WTC11 (cell line): ENCODE measurements around the gene NDST3. TPM values are rescaled to one million over a fixed set of nuclear protein-coding genes. Genes with fewer than 3 reads are reported as not detected.
A peak's percentile ranks its signal among the peaks of the same experiment; 100 is the strongest.

Source experiments
- ATAC-seq: fragments of 200-7000 bp; cut with Tn5 transposase; 2 replicates; pipeline ENCODE4 v1.10.0; 2021; ENCODE audit warnings: mild to moderate bottlenecking, moderate library complexity
- CTCF ChIA-PET: fragments of 300-600 bp; sonication (Branson Sonifier 250); formaldehyde crosslinking; loops from one replicate; lab custom pipeline; 2021; ENCODE audit warnings: antibody characterized with exemption; lab: Charles Lee
- POLR2A ChIA-PET: fragments of 350-600 bp; sonication (Branson Sonifier 250); formaldehyde crosslinking; loops from one replicate; lab custom pipeline; 2021; ENCODE audit warnings: antibody characterized with exemption; lab: Charles Lee
- DNase-seq: peaks from one replicate; pipeline ENCODE4 v3.0.0; 2021; ENCODE audit warnings: low spot score
- H3K27ac Mint-ChIP-seq: 2 replicates; pipeline ENCODE4 v1.8.0; 2021; ENCODE audit warnings: mixed read lengths
- H3K27me3 Mint-ChIP-seq: 2 replicates; pipeline ENCODE4 v1.8.0; 2021; ENCODE audit warnings: low read depth, mild to moderate bottlenecking, moderate library complexity, mixed read lengths
- H3K36me3 Mint-ChIP-seq: 2 replicates; pipeline ENCODE4 v1.8.0; 2021; ENCODE audit warnings: mixed read lengths
- H3K4me1 Mint-ChIP-seq: 2 replicates; pipeline ENCODE4 v1.8.0; 2022; ENCODE audit warnings: mixed read lengths
- H3K4me3 Mint-ChIP-seq: 2 replicates; pipeline ENCODE4 v1.8.0; 2021; ENCODE audit warnings: mild to moderate bottlenecking, moderate library complexity, mixed read lengths
- H3K9me3 Mint-ChIP-seq: 2 replicates; pipeline ENCODE4 v1.8.0; 2021; ENCODE audit warnings: mixed read lengths
- ATF6 ChIP-seq: sonication (generic); formaldehyde crosslinking; IDR thresholded peaks from 2 replicates; pipeline ENCODE4 v1.8.1; 2023; ENCODE audit warnings: mild to moderate bottlenecking, missing genetic modification reagents
- CREM ChIP-seq: sonication (generic); formaldehyde crosslinking; IDR thresholded peaks from 2 replicates; pipeline ENCODE4 v1.8.1; 2022; ENCODE audit warnings: mild to moderate bottlenecking, missing genetic modification reagents, moderate library complexity
- HMGA2 ChIP-seq: fragments of 250-450 bp; sonication (Bioruptor Pico); IDR thresholded peaks from 2 replicates; pipeline ENCODE4 v1.4.0; 2021; ENCODE audit warnings: mild to moderate bottlenecking, moderate library complexity
- KAT7 ChIP-seq: sonication (generic); formaldehyde crosslinking; IDR thresholded peaks from 2 replicates; pipeline ENCODE4 v1.8.1; 2023; ENCODE audit warnings: missing genetic modification reagents, mild to moderate bottlenecking, borderline replicate concordance
- PREB ChIP-seq: sonication (generic); formaldehyde crosslinking; IDR thresholded peaks from 2 replicates; pipeline ENCODE4 v1.8.1; 2022; ENCODE audit warnings: mild to moderate bottlenecking, missing genetic modification reagents, moderate library complexity, borderline replicate concordance
- PRRX2 ChIP-seq: fragments of 250-450 bp; sonication (Bioruptor Pico); IDR thresholded peaks from 2 replicates; pipeline ENCODE4 v1.8.0; 2021; ENCODE audit warnings: mild to moderate bottlenecking
- SMAD4 ChIP-seq: sonication (generic); formaldehyde crosslinking; IDR thresholded peaks from 2 replicates; pipeline ENCODE4 v1.8.0; 2022; ENCODE audit warnings: mild to moderate bottlenecking, missing genetic modification reagents
- SOX15 ChIP-seq: fragments of 250-450 bp; sonication (Bioruptor Pico); IDR thresholded peaks from 2 replicates; pipeline ENCODE4 v1.9.0; 2021; ENCODE audit warnings: mild to moderate bottlenecking
- TEAD4 ChIP-seq: sonication (generic); formaldehyde crosslinking; IDR thresholded peaks from 2 replicates; pipeline ENCODE4 v1.8.0; 2022; ENCODE audit warnings: mild to moderate bottlenecking, missing genetic modification reagents
- TP53 ChIP-seq: sonication (generic); formaldehyde crosslinking; IDR thresholded peaks from 2 replicates; pipeline ENCODE4 v1.8.1; 2023; ENCODE audit warnings: mild to moderate bottlenecking, missing genetic modification reagents
- USF1 ChIP-seq: sonication (generic); formaldehyde crosslinking; IDR thresholded peaks from 2 replicates; pipeline ENCODE4 v1.8.0; 2022; ENCODE audit warnings: mild to moderate bottlenecking, missing genetic modification reagents
- ZNF232 ChIP-seq: sonication (generic); formaldehyde crosslinking; IDR thresholded peaks from 2 replicates; pipeline ENCODE4 v1.8.0; 2022; ENCODE audit warnings: mild to moderate bottlenecking, missing genetic modification reagents
- ZNF416 ChIP-seq: fragments of 250-450 bp; sonication (Bioruptor Pico); IDR thresholded peaks from 2 replicates; pipeline ENCODE4 v1.9.0; 2021; ENCODE audit warnings: mild to moderate bottlenecking, inconsistent platforms
- ZNF671 ChIP-seq: fragments of 250-450 bp; sonication (Bioruptor Pico); IDR thresholded peaks from 2 replicates; pipeline ENCODE4 v1.8.0; 2021; ENCODE audit warnings: mild to moderate bottlenecking
- total RNA-seq: library from RNA; stranded (reverse); gene quantifications from 3 replicates; pipeline ENCODE4 v1.2.3, GENCODE V29; 2021
- TF ChIP-seq, protein P1 (sequence below): sonication (generic); formaldehyde crosslinking; IDR thresholded peaks from 2 replicates; pipeline ENCODE4 v1.8.1; 2022; ENCODE audit warnings: low read depth, missing genetic modification reagents, borderline replicate concordance
- TF ChIP-seq, protein P2 (sequence below): fragments of 250-450 bp; sonication (Bioruptor Pico); conservative IDR thresholded peaks from 2 replicates; pipeline ENCODE4 v1.9.0; 2021; ENCODE audit warnings: mild to moderate bottlenecking

Gene NDST3
- total RNA-seq, 1 experiment from 2014 or later = 0.37 TPM

DNA sequence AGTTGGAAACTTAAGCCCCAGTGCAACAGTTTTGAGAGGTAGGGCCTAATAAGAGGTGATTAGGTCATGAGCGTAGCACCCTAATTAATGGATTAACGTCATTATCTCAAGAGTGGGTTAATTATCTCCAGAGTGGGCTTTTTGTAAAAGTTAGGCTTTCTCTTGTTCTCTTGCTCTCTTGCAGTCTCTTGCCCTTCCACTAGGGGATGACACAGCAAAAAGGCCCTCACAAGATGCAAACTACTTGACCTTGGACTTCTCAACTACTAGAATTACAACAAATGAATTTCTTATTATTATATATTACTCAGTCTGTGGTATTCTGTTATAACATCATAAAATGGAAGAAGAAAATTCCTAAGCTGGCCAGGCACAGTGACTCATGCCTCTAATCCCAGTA, 22.1 kb upstream of the NDST3 start (continued):
- TF ChIP-seq ZNF232 (CRISPR knock-in tag) (no peak), KAT7 (CRISPR knock-in tag) (no peak)
- TF ChIP-seq, protein P1, sequence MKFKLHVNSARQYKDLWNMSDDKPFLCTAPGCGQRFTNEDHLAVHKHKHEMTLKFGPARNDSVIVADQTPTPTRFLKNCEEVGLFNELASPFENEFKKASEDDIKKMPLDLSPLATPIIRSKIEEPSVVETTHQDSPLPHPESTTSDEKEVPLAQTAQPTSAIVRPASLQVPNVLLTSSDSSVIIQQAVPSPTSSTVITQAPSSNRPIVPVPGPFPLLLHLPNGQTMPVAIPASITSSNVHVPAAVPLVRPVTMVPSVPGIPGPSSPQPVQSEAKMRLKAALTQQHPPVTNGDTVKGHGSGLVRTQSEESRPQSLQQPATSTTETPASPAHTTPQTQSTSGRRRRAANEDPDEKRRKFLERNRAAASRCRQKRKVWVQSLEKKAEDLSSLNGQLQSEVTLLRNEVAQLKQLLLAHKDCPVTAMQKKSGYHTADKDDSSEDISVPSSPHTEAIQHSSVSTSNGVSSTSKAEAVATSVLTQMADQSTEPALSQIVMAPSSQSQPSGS (CRISPR knock-in tag) = no peak

DNA sequence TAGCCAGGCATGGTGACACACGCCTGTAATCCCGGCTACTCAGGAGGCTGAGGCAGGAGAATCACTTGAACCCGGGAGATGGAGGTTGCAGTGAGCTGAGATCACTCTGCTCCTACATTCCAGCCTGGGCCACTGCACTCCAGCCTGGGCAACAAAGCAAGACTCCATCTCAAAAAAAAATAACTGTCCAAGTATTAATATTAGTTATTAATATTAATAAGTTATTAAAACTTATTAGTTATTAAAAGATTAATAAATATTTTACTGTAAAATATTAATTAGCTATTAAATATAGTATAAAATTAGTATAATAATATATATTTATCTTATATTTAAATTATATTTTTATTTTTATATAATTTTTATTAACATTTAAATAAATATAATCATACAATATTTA, 19.5 kb upstream of the NDST3 start:
- TF ChIP-seq PRRX2 (CRISPR knock-in tag) (no peak), HMGA2 (CRISPR knock-in tag) (peak; percentile 96)
- no peak overlapping the region for H3K27ac Mint-ChIP-seq
- DNase-seq = no peak
- H3K36me3 Mint-ChIP-seq = no peaks in the 10 kb centered on the region
- peaks cover 7% of the 10 kb centered on the region; the same call in 1 of the 2 replicates for H3K4me1 Mint-ChIP-seq
- ATAC-seq = no peak
- ChIA-PET POLR2A (no interaction called here), CTCF (interaction anchor here (1.1 kb wide), 1 partner anchor 14 kb away, joined by 3 read pairs; no protein-coding TSS in a partner anchor)
- H3K9me3 Mint-ChIP-seq = peaks cover 12% of the 10 kb centered on the region
- no peaks in the 10 kb centered on the region for H3K27me3 Mint-ChIP-seq
- H3K4me3 Mint-ChIP-seq = no peak overlapping the region

DNA sequence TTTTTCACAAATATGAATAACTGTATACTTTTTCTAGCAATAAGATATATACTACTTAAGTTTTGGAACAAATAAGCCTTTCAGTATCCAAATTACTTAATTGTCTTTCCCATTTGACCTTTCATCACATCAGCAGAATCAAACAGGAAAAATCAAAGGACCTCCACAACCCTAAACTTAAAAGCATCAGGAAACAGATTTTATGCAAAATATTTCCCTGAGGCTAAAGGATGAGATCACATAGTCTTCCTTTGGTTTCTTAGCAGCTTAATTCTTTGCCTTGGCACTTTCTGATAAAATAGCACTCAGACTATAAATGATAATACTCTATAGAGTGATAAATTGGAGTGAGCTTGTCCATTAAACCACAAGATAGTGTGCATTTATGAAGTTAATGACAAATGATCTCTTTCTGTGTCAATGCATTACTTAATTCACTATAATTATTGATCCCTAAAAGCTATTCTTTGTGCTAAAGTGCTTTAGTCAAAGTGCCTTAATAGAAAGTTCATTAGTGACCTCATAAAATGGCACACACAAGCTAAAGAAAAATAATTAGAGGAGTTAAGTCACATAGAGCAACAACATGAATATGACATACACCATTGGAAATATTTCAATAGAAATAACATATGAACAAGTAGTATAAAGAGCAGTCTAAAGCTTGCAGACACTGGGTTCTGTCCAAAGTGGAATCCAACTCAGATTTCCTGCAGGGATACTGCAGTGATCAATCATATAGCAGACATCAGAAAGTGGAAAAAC, 15.7 kb upstream of the NDST3 start:
- no peak for ATAC-seq

More for the DNA sequence above, 15.7 kb upstream of the NDST3 start:
- Mint-ChIP-seq H3K4me1 (no peaks in the 10 kb centered on the region), H3K9me3 (no peaks in the 10 kb centered on the region), H3K27me3 (no peaks in the 10 kb centered on the region), H3K36me3 (no peaks in the 10 kb centered on the region), H3K4me3 (no peak overlapping the region), H3K27ac (no peak overlapping the region)
- POLR2A ChIA-PET = no interaction called here
- no peak for TF ChIP-seq SMAD4
- no peak for TF ChIP-seq ZNF416
- TF ChIP-seq, protein P2, sequence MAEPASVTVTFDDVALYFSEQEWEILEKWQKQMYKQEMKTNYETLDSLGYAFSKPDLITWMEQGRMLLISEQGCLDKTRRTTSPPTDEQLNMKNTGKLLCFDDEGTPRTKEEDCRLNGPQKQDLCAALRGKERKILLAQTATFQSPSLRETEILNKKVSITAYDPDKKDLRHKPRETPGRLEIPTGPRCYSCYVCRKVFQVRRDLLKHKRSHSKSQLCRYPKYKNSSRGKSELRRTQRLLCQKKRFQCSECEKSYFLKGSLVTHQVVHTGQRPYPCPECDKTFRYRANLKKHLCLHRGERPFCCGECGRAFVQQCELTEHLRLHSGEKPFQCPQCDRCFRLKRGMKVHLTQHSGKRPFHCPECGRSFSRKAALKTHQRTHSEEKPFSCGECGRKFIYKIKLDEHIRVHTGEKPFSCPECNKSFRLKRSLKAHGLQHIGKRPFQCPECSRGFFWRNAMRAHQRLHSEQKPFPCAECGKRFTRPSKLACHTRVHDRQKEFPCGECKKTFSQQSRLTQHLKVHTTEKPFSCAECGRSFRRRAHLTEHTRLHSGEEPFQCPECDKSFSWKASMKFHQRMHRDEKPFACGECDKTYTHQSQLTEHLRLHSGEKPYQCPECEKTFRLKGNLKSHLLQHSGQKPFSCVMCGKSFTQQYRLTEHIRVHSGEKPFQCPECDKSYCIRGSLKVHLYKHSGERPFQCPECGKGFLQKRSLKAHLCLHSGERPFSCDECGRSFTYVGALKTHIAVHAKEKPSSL (CRISPR knock-in tag) = no peak
- no peak for TF ChIP-seq ZNF671 (CRISPR knock-in tag)
- no peak for TF ChIP-seq SOX15 (CRISPR knock-in tag)
- TF ChIP-seq TP53 (CRISPR knock-in tag) = no peak
- no peak for TF ChIP-seq USF1 (CRISPR knock-in tag)
- no peak for TF ChIP-seq CREM
- TF ChIP-seq PREB = no peak
- no peak for TF ChIP-seq ATF6 (CRISPR knock-in tag)
- no peak for TF ChIP-seq TEAD4 (CRISPR knock-in tag)
- CTCF ChIA-PET = no interaction called here
- DNase-seq = no peak
